Stimulated activated CD4-positive, alpha-beta T cell treated with anti-CD3 and anti-CD28 coated beads, TNF-alpha, amount 100 ng/mL, for 1 hour (primary cell): ENCODE measurements around the gene KRT77.
"Not testable (repeated sequence)": the region's sequence is repeated elsewhere in the genome, so short reads cannot be mapped to it uniquely, and the experiment has no call there.

Experiments
- DNase-seq, 3 donors: peaks; one replicate each; pipeline ENCODE4 v3.0.0-alpha.2; 2020; ENCODE audit warnings: low read depth in 3 of 3, low spot score in 1 of 3

The KRT77 gene

DNA sequence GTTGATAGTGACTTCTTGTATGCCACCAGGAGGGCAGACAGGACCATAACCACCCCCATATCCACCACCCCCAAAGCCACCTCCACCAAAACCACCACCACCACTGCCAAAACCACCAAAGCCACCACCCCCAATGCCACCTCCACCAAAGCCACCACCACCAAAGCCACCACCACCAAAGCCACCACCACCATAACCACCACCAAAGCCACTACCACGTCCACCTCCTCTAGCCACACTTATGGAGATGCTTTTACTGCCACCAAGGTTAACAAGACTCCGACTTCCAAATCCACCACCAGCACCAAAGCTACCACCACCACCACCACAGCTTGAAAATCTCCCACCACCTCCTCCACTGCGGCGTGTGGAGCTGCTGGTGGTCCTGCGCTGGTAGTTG is 23.4 kb downstream of the KRT77 start:
- DNase-seq: no peak

GRCh38 chr12:52677671-52678070 is 25.7 kb downstream of the KRT77 start:
- DNase-seq: no peak

GRCh38 chr12:52677126-52677525 is 26.2 kb downstream of the KRT77 start:
- no peak for DNase-seq

GRCh38 chr12:52676163-52676562 is 27.2 kb downstream of the KRT77 start:
- DNase-seq: no peak

DNA sequence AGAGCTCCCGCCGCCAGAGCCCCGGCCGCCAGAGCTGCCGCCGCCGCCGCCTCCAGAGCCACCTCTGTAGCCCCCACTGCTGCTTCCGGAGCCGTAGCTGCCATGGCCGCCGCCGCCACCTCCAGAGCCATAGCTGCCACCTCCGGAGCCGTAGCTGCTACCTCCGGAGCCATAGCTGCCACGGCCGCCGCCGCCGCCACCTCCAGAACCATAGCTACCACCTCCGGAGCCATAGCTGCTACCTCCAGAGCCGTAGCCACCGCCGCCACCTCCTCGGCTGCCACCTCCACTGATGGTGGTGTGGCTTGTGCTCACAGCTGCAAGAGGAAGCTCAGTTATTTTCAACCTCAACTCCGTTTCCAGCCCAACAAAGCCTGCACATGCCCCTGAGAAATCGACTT is 28.0 kb downstream of the KRT77 start:
- no peak for DNase-seq

DNA sequence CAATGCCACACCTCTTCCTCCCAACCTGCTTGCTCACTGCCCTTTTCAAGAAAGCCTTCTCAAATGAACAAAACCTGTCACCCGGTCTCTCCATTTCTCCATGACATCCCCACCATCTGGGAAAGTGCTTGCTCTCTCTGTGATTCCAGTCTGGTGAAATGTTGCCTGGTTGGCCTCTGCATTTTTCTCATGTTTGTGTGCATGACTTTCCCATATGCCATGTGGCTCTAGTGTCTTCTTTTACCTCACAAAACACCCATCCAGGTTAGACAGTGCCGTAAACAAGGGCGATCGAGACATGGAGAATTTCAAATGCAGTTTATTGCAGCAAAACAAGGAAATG is 28.9 kb downstream of the KRT77 start:
- DNase-seq: no peak

GRCh38 chr12:52673713-52674432 is 29.5 kb downstream of the KRT77 start:
- no peak for DNase-seq

- DNase-seq: no peak
Observed at GRCh38 chr12:52673217-52673616, 30.1 kb downstream of the KRT77 start.

DNA sequence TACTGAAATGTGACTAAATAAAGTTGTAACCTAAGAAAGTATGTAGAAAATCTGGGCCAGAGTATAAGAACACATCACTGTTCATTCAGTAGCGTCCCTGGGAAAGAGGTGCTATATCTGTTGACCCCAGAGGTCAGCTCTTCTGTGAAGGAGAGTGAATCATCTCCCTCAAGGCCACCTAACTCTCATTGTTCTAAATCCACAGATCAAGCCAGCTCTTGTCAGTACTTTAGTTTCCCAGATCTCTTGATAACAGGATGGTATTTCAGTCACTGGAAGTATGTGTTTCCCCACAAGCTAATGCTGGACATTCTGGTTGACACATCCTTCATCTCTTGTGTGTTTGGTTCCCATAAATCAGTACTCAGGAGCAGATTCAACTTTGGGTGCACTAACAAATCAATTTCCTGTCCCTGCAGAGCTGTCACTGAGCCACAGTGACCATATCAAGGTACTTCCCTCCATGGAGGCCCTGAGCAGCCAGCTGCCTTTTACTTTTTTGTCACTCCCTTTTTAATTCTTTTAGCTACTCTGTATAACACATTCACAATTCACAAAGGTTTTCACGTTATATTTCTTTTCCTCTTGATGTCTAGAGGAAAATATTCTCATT is 30.9 kb downstream of the KRT77 start:
- DNase-seq: no peak

- DNase-seq: no peak
Observed at GRCh38 chr12:52670961-52671360, 32.4 kb downstream of the KRT77 start.

GRCh38 chr12:52670506-52670905 is 32.8 kb downstream of the KRT77 start:
- no peak for DNase-seq

GRCh38 chr12:52669941-52670340 is 33.4 kb downstream of the KRT77 start:
- DNase-seq: not testable (repeated sequence)

DNA sequence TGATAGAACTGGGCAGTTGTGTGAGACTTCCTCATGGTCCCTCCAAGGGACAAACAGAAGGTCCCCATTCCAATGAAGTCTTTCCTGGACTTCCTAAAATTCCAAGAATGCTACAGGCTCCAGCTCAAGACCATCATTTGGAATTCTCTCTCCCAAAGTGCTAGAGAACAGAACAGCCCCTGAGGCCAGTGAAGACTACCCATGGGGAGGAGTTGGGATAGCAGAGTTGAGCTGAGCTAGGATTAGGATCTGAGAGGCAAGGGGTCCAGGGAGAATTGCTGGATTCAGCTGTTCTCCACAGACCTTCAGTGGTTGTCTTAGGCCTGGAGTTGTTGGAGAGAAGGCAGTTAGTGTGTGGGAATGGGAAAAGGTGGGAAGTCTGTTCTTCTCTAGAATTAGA is 33.9 kb downstream of the KRT77 start:
- no peak for DNase-seq

DNA sequence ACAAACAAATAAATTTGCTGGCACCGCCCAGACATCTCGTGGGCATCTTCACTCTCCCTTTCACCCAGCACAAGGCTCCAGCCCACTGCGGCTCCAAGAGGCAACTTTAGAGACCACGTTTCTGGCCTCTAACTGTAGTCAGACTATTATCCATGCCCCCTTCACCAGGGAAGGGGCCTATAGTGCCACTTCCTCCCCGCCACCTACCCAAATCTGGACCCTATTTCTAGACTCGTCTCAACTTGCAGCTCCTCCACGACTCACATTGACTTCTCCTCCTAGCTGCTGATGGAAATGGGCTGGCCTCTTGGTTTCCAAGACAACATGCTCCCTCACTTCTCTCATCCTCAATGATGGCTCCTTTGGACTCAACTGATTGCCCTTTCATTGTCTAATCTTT is 35.4 kb downstream of the KRT77 start:
- no peak for DNase-seq

DNA sequence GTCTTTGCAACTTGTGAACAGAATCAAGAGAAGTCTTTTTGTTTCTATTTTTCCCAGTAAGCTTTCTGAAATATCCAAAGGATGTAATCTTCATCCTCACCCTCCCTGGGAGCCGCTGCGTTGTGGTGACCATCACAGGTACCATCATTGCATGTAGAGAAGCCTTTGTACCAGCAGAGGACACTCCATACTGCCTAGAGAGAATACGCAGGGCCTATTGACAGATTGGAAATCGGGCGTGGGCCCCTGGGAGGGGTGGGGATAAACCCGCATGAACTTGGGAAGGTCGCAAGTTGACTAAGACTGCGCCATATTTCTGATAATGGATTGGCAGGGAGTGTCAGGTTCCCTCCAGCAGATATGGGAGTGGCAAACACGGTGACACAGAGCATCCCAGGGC is 35.8 kb downstream of the KRT77 start:
- DNase-seq: no peak

- DNase-seq: no peak
Observed at GRCh38 chr12:52666471-52666870, 36.9 kb downstream of the KRT77 start.

DNA sequence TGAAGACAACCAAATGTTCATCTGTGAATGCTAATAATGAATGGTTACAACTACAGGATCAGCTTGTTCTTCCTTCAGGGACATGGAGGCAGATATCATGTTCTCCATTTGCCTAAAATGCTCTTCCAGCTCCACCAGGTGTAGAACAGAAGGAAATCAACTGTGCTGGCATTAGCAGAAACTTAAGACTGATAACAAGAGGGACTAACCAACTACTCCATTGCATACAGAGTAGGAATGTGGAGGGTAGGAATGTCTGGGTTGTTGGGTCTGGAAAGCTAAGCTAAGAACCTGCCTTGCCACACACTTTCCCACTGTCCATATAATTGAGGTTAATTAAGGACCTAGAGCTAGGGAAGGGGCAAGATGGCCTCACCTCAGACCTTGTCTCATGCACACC is 39.9 kb downstream of the KRT77 start:
- DNase-seq: no peak

DNA sequence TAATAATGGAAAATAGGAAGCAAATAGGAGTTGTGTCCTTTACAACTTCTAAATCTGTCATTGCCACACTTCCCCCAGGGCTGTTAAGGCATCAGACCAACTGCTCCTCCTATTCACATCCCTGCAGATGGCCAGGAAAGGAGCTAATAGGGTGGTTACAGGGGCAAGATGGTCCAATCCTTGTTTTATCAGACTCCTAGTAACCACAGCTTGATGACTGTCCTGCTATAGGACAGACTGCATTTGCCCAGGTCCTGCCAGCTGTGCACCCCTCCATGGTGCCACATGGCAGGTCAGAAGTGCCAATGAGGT is 40.5 kb downstream of the KRT77 start:
- no peak for DNase-seq

- no peak for DNase-seq
Observed at GRCh38 chr12:52662093-52662917, 41.0 kb downstream of the KRT77 start.

GRCh38 chr12:52661668-52662067 is 41.7 kb downstream of the KRT77 start:
- no peak for DNase-seq

DNA sequence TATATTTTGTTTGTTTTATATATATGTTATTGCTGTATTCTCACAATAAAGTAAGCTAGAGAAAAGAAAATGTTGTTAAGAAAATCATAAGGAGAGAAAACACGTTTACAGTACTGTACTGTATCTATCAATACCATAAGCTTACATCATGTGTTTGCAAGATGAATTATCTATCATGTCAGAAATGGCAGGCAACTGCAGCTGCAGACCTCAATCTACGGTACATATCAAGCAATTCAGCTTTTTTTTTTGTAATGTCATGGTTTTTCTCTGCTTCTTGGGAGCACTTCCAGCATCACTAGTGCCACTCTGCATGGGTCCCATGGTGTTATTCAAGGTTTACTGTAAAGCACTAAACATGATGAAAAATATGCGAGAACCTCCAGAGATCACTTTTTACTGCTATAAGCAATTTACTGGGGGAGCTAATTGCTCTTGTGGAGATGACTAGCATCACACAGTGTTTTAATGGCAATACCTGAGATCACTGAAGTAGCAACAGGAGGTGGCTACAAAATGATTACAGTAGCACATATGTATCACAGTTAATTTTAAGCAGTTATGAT is 42.3 kb downstream of the KRT77 start:
- no peak for DNase-seq

DNA sequence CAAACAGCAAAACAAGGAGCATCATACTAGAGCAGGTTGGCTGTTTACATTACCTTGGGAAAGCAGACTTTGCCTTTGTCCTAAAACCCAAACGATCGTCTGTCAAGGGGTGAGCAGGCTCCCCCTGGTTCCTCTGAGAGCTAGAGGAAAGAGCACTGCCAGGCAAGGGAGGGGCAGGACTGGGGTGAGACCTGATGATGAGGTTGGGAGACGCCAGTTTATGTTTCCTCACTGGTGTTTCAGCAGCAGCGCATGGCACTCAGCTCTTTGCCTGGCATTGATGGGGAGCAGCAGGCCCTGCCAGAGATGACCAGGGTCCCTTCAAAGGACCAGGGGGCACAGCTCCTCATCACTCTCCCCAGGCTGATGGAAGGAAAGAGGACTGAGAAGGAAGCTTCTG is 43.4 kb downstream of the KRT77 start:
- no peak for DNase-seq
